ENCODE data around the gene RHOA.
"Not testable (repeated sequence)": the region's sequence is repeated elsewhere in the genome, so short reads cannot be mapped to it uniquely, and the experiment has no call there.

The RHOA gene

GRCh38 chr3:49411535-49411967 lies 225 bp downstream of the RHOA start:
- DNase-seq (ENCODE audit: low read depth) = no peak

GRCh38 chr3:49410846-49411534 lies 786 bp downstream of the RHOA start:
- DNase-seq (ENCODE audit: low read depth) = no peak

- no peak for DNase-seq (ENCODE audit: low read depth)
Observed at GRCh38 chr3:49410066-49410845, 1.5 kb downstream of the RHOA start.

GRCh38 chr3:49406571-49407565 lies 4.9 kb downstream of the RHOA start:
- DNase-seq (ENCODE audit: low read depth) = no peak

- DNase-seq (ENCODE audit: low read depth) = not testable (repeated sequence)
Observed at GRCh38 chr3:49405570-49405969, 6.2 kb downstream of the RHOA start.

GRCh38 chr3:49403891-49404290 lies 7.9 kb downstream of the RHOA start:
- no peak for DNase-seq (ENCODE audit: low read depth)

GRCh38 chr3:49401766-49402165 lies 10.0 kb downstream of the RHOA start:
- no peak for DNase-seq (ENCODE audit: low read depth)

- DNase-seq (ENCODE audit: low read depth) = no peak
Observed at GRCh38 chr3:49399461-49399860, 12.3 kb downstream of the RHOA start.

- no peak for DNase-seq (ENCODE audit: low read depth)
Observed at GRCh38 chr3:49397470-49397869, 14.3 kb downstream of the RHOA start.

GRCh38 chr3:49391310-49391709 lies 20.5 kb downstream of the RHOA start:
- DNase-seq (ENCODE audit: low read depth) = not testable (repeated sequence)

GRCh38 chr3:49389297-49389696 lies 22.5 kb downstream of the RHOA start:
- no peak for DNase-seq (ENCODE audit: low read depth)

GRCh38 chr3:49388289-49388820 lies 23.4 kb downstream of the RHOA start:
- no peak for DNase-seq (ENCODE audit: low read depth)

GRCh38 chr3:49387721-49388120 lies 24.1 kb downstream of the RHOA start:
- no peak for DNase-seq (ENCODE audit: low read depth)

- no peak for DNase-seq (ENCODE audit: low read depth)
Observed at GRCh38 chr3:49386056-49386756, 25.6 kb downstream of the RHOA start.

- DNase-seq (ENCODE audit: low read depth) = no peak
Observed at GRCh38 chr3:49385617-49386016, 26.2 kb downstream of the RHOA start.

GRCh38 chr3:49383387-49383786 lies 28.4 kb downstream of the RHOA start:
- no peak for DNase-seq (ENCODE audit: low read depth)

GRCh38 chr3:49378249-49378895 lies 33.4 kb downstream of the RHOA start:
- peak; percentile 75 for DNase-seq (ENCODE audit: low read depth)

GRCh38 chr3:49377483-49377882 lies 34.3 kb downstream of the RHOA start:
- DNase-seq (ENCODE audit: low read depth) = no peak

- no peak for DNase-seq (ENCODE audit: low read depth)
Observed at GRCh38 chr3:49371946-49372345, 39.8 kb downstream of the RHOA start.

- no peak for DNase-seq (ENCODE audit: low read depth)
Observed at GRCh38 chr3:49370585-49371290, 41.0 kb downstream of the RHOA start.
